NB4 (cell line): ENCODE data around the gene STRA6.
A peak's percentile ranks its signal among the peaks of the same experiment; 100 is the strongest.

Source experiments
- DNase-seq: peaks from one replicate; pipeline ENCODE4 v3.0.0; 2010; ENCODE audit warnings: low read depth
- H3K4me3 ChIP-seq: one replicate; pipeline ENCODE4 v1.5.1; 2011; ENCODE audit warnings: mild to moderate bottlenecking, low read depth, low read length, moderate library complexity
- MYC ChIP-seq: IDR thresholded peaks from 2 replicates; pipeline ENCODE4 v1.6.1; 2011; ENCODE audit warnings: low read depth, low read length
- POLR2A ChIP-seq: IDR thresholded peaks from 2 replicates; pipeline ENCODE4 v1.6.1; 2011; ENCODE audit warnings: mild to moderate bottlenecking; ENCODE audit not compliant: insufficient read length; ENCODE audit errors: extremely low read depth
- TF ChIP-seq, protein P1 (sequence below): IDR thresholded peaks from 2 replicates; pipeline ENCODE4 v1.6.1; 2011; ENCODE audit warnings: low read depth, low read length
- TF ChIP-seq, protein P2 (sequence below): IDR thresholded peaks from one replicate; pipeline ENCODE4 v1.5.1; 2012; ENCODE audit warnings: low read depth, low read length

The STRA6 gene

DNA sequence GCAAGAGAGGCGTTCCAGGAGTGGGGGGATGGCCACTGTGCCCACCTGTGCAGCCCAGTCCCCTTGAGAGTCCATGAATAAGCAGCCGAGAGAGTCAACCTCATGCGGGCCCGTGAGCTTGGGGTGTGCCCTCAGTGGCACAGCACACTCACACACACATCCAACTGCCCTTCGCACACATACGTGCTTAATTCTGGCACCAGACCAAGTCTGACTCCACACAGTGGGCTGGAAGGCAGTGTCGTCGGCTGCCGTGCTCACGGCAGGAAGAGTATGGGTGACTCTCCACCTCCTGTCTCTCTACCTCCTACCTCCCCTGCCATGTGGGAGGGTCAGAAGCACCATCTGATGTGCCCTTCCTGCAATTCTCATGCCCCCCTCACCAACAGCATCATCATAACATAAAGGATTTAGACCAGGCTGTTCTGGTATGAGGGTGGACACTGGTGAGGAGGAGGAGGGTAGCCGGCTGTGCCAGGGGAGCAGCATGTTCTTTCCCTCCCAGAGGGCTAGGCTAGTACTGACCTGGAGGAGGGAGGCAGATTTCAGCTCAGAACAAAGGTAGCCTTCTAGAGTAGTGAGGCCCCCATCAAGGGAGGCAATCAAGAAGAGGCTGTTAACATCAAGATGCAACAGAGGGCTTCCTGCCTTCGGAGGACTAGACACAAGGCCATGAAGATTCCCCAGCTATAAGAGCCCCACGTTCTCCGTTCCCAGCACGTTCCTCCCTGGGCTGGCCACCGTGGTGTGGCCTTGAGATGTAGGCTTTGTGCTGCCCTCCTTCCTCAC lies 5.3 kb upstream of the STRA6 start:
- no peak overlapping the region for H3K4me3 ChIP-seq
- TF ChIP-seq, protein P1, sequence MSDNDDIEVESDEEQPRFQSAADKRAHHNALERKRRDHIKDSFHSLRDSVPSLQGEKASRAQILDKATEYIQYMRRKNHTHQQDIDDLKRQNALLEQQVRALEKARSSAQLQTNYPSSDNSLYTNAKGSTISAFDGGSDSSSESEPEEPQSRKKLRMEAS: no peak
- TF ChIP-seq POLR2A (no peak), MYC (no peak)
- TF ChIP-seq, protein P2, sequence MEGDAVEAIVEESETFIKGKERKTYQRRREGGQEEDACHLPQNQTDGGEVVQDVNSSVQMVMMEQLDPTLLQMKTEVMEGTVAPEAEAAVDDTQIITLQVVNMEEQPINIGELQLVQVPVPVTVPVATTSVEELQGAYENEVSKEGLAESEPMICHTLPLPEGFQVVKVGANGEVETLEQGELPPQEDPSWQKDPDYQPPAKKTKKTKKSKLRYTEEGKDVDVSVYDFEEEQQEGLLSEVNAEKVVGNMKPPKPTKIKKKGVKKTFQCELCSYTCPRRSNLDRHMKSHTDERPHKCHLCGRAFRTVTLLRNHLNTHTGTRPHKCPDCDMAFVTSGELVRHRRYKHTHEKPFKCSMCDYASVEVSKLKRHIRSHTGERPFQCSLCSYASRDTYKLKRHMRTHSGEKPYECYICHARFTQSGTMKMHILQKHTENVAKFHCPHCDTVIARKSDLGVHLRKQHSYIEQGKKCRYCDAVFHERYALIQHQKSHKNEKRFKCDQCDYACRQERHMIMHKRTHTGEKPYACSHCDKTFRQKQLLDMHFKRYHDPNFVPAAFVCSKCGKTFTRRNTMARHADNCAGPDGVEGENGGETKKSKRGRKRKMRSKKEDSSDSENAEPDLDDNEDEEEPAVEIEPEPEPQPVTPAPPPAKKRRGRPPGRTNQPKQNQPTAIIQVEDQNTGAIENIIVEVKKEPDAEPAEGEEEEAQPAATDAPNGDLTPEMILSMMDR: no peak
- DNase-seq: no peak

DNA sequence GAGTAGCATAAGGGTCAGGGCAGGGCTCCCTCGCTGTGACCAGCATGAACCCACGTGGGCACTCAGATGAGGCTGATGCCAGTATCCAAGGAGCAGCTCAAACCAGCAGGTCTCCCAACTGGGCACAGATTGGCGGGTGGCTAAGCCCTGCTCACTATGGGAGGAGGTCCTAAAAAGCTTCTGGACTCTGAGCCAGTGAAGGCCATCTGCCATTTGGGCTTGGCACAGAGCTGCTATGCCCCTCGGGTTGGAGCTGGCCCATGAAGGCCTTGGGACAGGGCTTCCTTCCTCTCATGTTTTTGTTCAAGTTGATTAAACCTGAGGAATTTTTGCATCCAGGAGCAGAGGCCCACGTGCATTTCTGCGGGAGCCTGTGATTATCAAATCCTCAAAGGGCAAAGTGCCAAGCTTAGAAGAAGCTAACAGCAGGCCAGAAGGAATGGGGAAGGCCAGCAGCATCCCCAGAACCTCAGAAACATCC lies 4.3 kb upstream of the STRA6 start:
- TF ChIP-seq MYC: no peak
- TF ChIP-seq, protein P2: no peak
- TF ChIP-seq POLR2A: no peak
- TF ChIP-seq, protein P1: no peak
- no peak overlapping the region for H3K4me3 ChIP-seq
- DNase-seq: no peak

DNA sequence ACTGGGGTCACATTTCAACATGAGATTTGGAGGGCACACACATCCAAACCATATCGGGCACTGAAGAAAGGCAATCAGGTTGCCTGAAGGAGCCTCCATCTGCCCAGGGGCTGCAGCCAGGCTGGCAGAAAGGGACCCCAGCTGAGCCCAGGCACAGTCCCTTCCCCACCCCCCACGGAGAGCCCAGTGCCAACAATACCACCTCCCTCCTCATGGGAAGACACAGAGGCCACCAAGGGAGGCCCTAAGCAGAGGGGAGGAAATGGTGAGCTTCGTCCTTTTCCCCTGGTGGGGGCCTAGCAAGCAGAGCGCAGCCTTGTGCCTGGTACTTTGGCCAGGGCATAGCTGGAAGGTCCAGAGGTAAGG lies 3.0 kb upstream of the STRA6 start:
- H3K4me3 ChIP-seq: no peak overlapping the region
- TF ChIP-seq, protein P2: no peak
- TF ChIP-seq POLR2A (no peak), MYC (no peak)
- TF ChIP-seq, protein P1: no peak
- no peak for DNase-seq

DNA sequence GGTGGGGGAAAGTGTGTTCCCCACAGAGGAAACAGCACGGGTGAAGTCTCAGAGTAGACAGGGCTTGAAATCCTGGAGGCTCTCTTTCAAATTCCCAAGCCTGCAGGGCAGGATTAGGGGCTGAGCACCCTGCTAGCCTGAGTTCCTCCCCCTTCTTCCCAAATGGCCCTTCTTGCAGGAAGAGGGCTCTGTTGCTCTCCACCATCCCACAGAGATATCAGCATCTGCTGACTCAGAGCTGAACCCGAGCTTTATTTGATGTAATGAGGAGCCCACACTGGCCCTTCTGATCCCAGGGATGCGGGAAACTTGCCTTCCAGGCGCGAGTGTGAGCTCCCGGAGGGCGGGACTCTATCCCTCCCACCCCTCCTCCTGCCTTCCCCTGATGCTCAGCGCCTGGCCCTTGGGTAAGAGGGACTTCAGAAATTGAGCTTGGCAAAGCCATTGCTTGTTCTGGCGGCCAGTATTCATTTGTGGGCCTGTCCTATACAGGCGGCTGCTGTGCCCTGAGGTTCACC lies 1.4 kb upstream of the STRA6 start:
- H3K4me3 ChIP-seq: no peak overlapping the region
- DNase-seq: no peak
- TF ChIP-seq MYC: no peak
- TF ChIP-seq, protein P1: no peak
- TF ChIP-seq, protein P2: no peak
- no peak for TF ChIP-seq POLR2A

DNA sequence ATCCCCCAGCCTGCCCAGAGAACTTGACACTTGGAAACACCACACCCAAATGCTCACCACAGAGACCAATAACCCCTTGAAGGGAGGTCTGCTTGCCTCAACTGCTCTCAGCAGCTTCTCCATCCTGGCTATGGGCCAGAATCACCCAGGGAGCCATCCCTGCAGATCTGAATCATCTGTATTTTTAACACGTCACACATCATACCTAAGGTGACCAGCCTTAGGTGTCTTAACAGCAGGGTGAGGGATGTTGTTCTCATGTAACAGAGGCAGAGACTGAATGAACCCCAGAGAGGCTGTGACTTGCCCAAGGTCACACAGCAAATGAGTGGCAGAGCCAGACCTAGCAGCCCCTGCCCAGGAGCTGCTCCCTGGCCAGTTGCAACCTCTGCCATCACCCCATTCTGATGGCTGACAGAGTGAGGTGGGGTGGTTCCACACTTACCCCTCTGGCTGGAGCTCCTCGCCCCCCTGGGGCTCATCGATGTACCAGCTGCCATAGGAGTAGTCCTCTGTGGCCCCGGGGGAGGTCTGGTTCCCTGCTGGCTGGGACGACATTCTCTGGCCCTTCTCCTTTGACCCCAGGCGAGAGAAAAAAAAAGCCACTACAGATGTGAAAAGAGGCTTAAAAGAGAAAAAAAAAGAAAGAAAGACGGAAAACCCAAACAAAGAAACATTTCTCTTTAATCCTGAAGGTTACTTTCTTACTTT lies 722 bp downstream of the STRA6 start:
- peak overlapping the region; percentile 28 for H3K4me3 ChIP-seq
- no peak for DNase-seq
- TF ChIP-seq MYC: no peak; the same call in 1 of the 2 replicates
- TF ChIP-seq, protein P2: no peak
- TF ChIP-seq, protein P1: no peak
